GM18502 (cell line): ENCODE results near the gene IQGAP3.
"Not testable (repeated sequence)": the region's sequence is repeated elsewhere in the genome, so short reads cannot be mapped to it uniquely, and the experiment has no call there.

ENCODE experiments used
- ATAC-seq: cut with Tn5 transposase; IDR thresholded peaks from one replicate; pipeline ENCODE4 v1.9.1; 2021; ENCODE audit warnings: mild to moderate bottlenecking; ENCODE audit not compliant: unreplicated experiment, poor library complexity

The IQGAP3 gene, protein sequence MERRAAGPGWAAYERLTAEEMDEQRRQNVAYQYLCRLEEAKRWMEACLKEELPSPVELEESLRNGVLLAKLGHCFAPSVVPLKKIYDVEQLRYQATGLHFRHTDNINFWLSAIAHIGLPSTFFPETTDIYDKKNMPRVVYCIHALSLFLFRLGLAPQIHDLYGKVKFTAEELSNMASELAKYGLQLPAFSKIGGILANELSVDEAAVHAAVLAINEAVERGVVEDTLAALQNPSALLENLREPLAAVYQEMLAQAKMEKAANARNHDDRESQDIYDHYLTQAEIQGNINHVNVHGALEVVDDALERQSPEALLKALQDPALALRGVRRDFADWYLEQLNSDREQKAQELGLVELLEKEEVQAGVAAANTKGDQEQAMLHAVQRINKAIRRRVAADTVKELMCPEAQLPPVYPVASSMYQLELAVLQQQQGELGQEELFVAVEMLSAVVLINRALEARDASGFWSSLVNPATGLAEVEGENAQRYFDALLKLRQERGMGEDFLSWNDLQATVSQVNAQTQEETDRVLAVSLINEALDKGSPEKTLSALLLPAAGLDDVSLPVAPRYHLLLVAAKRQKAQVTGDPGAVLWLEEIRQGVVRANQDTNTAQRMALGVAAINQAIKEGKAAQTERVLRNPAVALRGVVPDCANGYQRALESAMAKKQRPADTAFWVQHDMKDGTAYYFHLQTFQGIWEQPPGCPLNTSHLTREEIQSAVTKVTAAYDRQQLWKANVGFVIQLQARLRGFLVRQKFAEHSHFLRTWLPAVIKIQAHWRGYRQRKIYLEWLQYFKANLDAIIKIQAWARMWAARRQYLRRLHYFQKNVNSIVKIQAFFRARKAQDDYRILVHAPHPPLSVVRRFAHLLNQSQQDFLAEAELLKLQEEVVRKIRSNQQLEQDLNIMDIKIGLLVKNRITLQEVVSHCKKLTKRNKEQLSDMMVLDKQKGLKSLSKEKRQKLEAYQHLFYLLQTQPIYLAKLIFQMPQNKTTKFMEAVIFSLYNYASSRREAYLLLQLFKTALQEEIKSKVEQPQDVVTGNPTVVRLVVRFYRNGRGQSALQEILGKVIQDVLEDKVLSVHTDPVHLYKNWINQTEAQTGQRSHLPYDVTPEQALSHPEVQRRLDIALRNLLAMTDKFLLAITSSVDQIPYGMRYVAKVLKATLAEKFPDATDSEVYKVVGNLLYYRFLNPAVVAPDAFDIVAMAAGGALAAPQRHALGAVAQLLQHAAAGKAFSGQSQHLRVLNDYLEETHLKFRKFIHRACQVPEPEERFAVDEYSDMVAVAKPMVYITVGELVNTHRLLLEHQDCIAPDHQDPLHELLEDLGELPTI (N-terminal part only)

DNA sequence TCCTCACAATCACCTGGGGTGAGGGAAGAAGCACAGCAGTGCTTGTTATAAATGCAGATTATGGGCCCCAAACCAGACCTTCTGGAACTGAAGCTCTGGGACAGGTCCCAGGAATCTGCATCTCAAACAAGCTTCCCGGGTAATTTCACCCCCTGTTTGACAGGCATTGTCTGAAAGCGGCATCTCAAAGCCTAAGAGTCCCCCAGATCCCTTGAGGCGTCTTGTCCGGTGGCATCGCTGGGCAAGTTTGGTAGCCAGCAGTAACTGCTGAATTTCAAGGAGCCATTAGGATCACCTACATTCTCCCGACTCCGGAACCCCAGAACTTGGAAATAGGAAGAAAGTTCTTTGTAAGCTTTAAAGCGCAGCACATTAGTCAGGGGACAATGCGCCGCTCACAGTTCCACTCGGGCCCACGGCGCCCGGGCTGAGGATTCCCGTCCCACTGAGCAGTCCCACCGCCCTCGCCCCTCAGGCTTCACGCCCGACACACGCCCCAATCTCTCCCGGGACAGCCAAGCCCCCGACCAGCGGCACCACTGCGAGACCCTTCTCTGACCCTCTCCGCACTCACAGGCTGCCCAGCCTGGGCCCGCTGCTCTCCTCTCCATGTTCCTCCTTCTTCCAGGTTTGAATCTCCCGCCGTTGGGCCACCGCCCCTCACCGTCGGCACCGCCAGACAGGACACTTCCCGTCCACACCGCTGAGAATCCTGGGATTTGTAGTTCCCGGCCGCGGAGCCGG, at the start of gene IQGAP3:
Gene IQGAP3, minus strand, starts transcription at position 647 of the 744 bp plus-strand sequence. Its CDS starts 36 bp downstream, at position 611.
- ATAC-seq, result peak; percentile 64

DNA sequence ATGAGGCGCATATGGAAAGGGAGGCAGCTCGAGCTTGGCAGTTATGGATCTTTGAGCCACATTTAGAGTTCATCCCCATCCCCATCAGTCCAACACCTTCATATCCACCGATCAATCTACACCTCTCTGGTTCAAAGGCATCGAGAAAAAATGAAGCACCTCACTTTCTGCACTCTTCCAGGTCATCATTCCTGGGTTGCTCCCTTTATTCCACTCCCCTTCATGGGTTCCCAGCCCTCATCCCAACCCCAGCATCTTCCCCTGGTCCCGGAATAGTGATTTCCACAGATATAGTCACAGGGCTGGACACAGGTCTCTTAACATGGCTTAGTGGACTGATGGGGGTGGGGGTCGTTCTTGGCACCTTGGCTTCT, 47.2 kb upstream of the IQGAP3 start:
- ATAC-seq, result no peak

DNA sequence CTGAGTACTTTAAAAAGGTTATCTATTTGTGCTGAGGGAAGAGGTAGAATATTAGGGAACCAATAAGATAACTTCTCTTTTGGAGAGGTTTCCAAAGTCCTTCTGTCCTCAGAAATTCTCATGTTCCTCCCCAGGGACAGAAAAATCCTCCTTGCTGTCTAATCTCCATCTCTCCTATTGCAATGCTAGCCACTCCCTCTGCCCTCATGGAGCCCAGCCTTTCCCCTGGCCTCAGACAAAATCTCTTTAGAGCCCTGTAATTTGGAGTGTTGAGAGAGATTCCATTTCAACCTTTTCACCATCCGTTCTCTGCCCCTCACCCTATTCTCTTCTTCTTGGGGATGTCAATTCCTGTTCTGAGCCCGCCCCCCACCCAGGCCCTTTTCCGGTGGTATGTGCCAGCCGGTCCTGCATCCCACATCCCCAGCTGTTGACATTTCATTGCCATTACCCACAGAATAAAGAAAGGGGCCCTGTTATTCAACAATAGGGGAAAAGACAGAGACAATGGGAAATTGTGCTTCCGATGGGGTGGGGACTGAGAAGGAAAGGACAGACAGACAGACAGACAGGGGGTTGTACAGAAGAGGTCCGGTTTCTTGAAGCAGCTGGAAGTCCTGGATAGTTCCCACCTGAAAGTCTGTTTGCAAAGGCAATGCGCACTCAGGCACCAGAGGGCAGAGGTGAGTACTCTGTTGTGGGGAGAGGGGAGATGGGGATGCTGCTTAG, 46.7 kb upstream of the IQGAP3 start, which contains the start of gene HAPLN2:
Gene HAPLN2, plus strand, starts transcription at position 563 of the 729 bp plus-strand sequence. CDS start 4,076 bp downstream, outside the sequence.
- no peak for ATAC-seq

DNA sequence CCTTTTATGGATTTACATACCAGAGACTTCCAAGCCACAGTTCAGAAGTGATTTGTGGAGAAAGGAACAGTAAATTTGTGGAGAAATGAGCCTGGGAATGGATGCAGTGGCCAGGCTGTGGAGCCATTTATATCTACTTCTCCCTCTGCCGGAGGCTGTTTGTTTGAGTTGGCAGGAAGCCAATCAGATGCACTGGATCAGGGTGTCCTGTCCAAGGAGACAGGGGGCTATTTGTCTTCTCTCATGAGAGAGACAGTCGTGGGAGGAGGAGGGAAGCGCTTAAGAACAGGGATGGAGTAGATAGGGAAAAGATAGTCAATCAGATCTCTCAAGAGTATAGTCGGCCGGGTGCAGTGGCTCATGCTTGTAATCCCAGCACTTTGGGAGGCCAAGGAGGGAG, 44.1 kb upstream of the IQGAP3 start:
- no peak for ATAC-seq

DNA sequence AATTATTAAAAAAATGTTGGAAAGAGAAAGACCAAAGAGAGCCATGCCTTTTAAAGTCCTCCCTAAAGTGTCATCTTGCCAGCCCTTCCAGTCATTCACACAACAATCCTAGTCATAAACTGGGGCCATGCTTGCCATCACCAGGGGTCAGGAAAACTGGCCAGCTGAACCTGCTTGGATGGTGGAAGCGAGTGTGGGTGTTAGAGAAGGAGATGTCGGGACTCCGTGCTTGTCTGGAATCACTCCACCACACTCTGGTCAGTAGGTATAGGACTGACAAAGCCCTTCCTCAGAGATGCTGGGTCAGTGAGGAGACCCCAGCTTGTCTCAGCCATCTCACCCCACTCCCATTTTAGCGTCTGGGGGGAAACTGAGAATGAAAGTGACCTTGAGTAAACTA, 43.6 kb upstream of the IQGAP3 start:
- no peak for ATAC-seq

DNA sequence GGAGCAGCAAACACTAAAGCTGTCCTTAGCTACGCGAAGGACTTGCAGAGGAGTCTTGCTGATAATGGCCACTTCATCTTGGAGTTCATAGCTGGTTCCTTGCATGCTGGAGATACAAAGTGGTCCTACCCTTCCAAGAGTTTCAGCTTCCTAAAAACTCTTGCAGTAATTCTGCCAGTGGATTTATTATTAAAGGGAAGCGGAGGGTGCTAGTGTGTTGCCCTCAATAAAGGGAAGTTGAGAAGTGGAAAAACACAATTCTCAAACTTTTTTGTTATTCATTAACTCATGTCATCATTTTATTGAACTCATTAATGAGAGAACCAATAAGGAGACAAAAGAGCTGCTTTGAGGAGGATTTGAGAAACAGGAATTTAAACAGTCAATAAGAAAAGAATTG, 40.3 kb upstream of the IQGAP3 start:
- no peak for ATAC-seq

DNA sequence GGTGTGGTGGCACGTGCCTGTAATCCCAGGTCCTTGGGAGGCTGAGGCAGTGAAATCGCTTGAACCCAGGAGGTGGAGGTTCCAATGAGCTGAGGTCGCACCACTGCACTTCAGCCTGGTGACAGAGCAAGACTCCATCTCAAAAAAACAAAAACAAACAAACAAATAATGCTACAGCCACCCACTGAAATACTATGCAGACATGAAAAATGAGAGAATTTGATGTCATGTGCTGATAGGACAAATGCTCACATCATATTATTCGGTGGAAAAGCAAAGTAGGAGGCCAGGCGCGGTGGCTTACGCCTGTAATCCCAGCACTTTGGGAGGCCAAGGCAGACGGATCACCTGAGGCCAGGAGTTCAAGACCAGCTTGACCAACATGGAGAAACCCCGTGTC, 37.7 kb upstream of the IQGAP3 start:
- ATAC-seq, result not testable (repeated sequence)

DNA sequence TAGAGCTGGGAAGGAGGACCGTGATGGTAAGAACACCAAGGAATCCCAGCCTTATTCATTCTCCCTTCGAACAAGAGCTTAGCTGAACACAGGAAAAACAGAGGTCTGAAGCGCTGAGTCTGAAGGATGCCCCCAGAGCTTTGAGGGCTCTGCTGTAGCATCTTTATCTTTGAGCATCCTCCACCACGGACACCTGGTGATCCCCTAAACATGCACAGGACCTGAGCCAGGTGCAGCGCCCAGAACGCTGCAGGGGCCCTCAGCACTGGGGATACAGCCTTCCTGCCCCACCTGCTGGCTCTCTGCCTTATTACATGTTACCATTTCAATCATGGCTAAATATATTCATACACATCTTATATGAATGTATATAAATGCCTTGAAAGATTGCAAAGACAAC, 36.6 kb upstream of the IQGAP3 start:
- no peak for ATAC-seq

DNA sequence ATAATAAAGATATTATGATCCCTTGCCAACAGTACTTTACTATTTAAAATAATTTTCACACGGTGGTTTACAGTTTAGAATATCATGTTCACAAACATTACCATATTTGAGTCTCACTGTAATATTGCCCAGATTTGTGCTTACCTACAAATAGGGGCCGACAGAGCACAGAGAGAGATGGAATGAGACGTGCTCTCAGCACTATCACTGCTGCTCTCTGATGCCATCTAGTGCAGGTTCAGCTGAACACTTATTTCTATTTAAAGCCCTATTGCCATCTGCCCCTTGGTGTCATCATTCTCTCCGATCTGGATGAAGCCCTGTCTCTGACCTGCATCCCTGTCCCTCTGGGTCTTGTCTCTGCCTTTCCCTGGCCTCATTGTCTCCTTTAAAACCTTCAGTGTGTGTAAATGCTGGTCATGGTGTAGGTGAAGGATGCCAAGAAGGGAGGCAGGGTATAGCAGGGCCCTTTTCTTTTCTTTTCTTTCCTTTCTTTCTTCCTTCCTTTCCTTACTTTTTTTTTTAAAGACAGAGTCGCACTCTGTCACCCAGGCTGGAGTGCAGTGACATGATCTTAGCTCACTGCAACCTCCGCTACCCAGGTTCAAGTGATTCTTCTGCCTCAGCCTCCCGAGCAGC, 35.8 kb upstream of the IQGAP3 start:
- ATAC-seq, result no peak

DNA sequence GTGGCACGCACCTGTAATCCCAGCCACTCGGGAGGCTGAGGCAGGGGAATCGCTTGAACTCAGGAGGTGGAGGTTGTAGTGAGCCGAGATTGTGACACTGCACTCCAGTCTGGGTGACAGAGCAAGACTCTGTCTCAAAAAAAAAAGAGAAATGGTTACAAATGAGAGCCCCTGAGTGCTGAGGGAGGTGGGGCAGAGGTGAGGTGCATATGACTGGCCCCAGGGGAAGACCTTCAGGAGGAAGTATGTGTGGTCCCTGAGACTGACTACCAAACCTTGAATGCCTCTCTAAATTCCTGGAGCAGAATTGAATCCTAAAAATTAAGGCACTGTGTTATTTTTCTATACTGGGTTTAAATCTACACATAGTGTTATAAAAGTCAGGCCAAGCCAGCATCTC, 35.0 kb upstream of the IQGAP3 start:
- ATAC-seq, result not testable (repeated sequence)

DNA sequence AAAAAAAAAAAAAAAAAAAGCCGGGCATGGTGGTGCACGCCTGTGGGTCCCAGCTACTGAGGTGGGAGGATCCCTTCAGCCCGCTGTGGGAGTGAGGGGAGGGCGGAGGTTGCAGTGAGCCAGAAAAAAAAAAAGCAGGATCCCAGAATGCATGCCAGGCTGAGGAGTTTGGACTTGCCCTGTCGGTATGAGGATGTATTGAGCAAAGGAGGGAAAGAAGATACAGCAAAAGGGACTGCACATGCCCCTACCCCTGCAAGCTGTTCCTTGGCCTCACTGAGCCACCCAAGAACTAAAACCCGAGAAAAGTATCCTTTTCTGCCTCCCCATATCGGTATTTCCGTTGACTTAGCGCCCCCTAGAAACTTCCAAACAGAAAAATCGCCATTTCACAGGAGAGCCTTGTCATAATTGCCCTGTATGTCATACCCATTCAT, 30.2 kb upstream of the IQGAP3 start:
- ATAC-seq, result no peak

DNA sequence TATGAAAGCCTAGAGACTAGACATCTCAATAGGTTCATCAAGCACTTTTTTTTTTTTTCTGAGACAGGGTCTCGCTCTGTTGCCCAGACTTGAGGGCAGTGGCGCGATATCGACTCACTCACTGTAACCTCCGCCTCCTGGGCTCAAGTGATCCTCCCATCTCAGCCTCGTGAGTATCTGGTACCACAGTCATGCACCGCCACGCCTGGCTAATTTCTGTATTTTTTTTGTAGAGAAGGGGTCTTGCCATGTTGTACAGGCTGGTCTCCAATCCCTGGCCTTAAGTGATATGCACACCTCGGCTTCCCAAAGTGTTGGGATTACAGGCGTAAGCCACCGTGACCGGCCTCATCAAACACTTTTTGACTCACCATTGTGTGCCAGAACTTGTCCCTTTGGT, 29.5 kb upstream of the IQGAP3 start:
- ATAC-seq, result peak; percentile 22

DNA sequence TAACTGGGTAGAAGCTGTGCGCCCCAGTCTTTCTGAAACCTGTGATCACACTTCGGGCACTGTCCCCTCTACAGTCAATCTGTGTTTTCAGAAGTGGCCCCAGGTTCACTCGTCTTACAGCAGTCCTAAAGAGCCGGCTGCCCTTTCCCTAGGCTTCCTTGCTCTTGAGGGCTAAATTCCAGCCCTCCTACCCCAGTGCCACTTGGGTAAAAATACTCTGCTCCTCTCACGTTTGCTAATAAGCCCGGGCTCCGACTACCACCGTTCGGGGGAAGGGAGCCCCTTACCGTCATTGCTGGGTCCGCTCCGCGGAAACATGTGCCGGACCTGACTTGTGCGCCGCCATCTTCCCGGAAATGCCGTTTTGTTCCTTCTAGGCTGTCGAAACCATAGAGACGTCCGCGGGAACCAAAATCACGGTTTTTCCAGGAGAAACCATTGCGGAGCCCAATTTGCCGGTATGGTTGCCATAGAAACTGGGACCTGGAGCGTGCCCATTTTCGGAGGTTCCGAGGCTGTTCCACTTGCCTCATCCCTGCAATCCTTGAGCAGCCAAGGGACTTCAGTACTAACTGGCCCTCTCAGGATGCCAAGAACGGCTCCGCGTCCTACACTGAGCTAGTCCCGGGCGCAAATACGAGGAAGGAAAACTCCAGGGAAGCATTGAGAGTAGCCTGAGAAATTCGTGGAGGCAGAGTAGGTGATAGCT, 28.9 kb upstream of the IQGAP3 start, which contains the start of gene GPATCH4:
Gene GPATCH4, minus strand, starts transcription at position 358 of the 709 bp plus-strand sequence.
- ATAC-seq, result peak; percentile 71

DNA sequence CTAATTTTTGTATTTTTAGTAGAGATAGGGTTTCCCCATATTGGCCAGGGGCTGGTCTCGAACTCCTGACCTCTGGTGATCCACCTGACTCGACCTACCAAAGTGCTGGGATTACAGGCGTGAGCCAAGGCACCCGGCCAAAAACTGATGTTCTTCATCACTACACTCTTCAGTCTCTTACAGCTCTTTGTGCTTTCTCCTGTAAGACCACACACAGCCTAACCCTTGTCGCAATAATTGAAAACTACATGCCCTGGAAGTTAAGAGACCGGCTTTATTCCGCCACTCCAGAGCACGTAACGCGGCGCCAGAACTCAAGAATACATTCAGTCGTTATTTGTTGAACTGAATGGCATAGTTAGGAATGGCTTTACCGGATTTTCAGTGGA, 28.4 kb upstream of the IQGAP3 start:
- ATAC-seq, result no peak

DNA sequence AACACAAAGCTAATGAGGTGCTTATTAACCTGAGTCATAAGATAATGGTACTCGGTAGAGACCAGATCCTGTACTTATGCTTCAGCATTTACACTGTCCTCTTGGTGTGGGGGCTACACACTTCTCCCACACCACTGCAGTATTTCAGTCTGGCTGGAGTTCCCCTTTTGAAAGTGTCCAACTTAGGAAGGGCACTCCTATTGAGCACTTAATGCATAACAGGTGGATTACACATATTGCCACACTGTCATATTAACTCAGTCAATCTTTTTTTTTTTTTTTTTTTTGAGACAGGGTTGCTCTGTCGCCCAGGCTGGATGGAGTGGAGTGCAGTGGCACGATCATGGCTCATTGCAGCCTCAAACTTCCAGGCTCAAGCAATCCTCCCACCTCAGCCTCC, 27.4 kb upstream of the IQGAP3 start:
- ATAC-seq, result no peak

DNA sequence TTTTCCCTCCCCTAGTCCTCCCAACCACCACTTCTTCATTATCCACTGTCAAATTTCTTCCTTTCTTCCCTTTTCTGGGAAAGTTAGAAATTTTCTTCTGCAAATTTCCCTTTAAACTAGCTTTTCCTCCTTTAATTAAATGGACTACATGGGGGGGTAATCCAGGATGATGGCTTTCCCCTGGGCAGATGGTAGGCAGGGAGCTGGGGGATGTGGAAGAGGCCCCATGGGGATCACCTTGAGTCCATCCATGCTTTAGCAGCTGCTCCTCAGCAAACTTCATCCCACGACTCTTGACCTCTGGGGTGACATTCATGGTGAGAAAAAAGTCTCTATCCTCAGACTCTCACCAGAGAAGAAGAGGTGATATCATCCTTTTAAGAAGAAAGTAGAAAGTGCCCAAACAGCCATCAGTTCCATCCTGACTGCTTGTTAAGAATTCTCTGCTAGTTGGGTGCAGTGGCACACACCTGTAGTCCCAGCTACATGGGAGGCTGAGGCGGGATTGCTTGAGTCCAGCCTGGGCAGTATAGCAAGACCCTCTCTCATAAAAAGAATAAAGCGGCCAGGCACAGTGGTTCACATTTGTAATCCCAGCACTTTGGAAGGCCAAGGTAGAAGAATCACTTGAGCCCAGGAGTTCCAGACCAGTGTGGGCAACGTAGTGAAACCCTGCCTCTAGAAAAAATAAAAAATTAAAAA, 26.5 kb upstream of the IQGAP3 start:
- no peak for ATAC-seq

DNA sequence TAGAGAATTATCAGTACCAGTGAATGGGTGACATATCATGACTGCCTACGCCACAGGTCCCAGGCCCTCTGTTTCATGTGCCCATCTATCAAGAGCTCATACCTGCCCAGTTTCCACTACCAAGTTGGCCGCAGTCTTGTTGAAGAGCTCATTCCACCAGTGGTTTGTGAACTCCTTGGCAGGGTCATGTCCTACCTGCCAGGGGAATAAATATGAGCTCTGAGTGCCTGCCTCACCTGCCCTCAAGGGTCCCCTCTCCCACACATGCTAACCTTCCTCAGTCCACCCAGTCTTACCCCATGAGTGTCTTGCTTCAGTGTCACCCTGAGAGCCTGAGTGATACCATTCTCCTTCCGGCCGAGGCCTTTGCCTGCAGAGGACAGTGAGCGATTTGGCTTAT, 25.8 kb upstream of the IQGAP3 start:
- no peak for ATAC-seq
